Heart left ventricle (tissue), 13 donors: ENCODE results near the gene PSG5.

ENCODE experiments used
- CTCF ChIP-seq, 12 donors: fragments of 200-600 bp; sonication (generic) in 4 of 12; IDR thresholded peaks; one replicate each; pipeline versions ENCODE4 v1.5.0 to v1.8.0; 2018 to 2022; ENCODE audit warnings: antibody characterized with exemption in 12 of 12, mild to moderate bottlenecking in 5 of 12
- POLR2A ChIP-seq, 2 donors: fragments of 450-650 bp; IDR thresholded peaks; one replicate each; pipeline ENCODE4 v1.6.1; 2017; ENCODE audit warnings: antibody characterized with exemption in 2 of 2, mild to moderate bottlenecking in 2 of 2, moderate library complexity in 2 of 2
- donor health status: ischemic (EF 13 %, LVEDD 7.1; RV severe dilation, severe dysfunction).
- donor health status: DM: no; HTN: yes; CAD: no.
- donor health status: DM: no; HTN: no; CAD: no.
- donor health status: ischemic (EF 25% LVEDD 6.9; RV normal size, moderate dysfunction).
- donor health status: ischemic (EF 25% LVEDD 5.7; RV mildly dilated, moderate dysfunction).
- donor health status: ischemic (EF 35%, LVEDD 5.7; RV mildly dilated, moderate dysfunction).
- donor health status: nonischemic (EF 11% LVEDD 7.7; RV severe dilation, severe dysfunction).
- donor health status: DM: yes; HTN: yes; CAD: no.
- donor health status: PGD.
- donor health status: ischemic (EF 29% LVEDD 5.4; RV normal size, mild dysfunction).
- donor health status: nonischemic (EF 23%, LVEDD 6.1; RV moderate dilation, normal function).

GRCh38 chr19:43124360-43124759 is 62.0 kb downstream of the PSG5 start:
- TF ChIP-seq CTCF (IDR thresholded peaks at IDR 0.05) (no peak), POLR2A (IDR thresholded peaks at IDR 0.05) (no peak)
